Ishikawa (cell line): ENCODE measurements around the gene KCNN3.

Experiments used
- CEBPB ChIP-seq: IDR thresholded peaks from 2 replicates; pipeline ENCODE4 v1.6.1; 2012
- CREB1 ChIP-seq: IDR thresholded peaks from 2 replicates; pipeline ENCODE4 v1.6.1; 2012; ENCODE audit warnings: low read depth
- EGR1 ChIP-seq: IDR thresholded peaks from 2 replicates; pipeline ENCODE4 v1.6.1; 2012
- EP300 ChIP-seq: IDR thresholded peaks from 2 replicates; pipeline ENCODE4 v1.6.1; 2012; ENCODE audit warnings: borderline replicate concordance
- FOXM1 ChIP-seq: IDR thresholded peaks from 2 replicates; pipeline ENCODE4 v1.6.1; 2012; ENCODE audit warnings: low read depth, borderline replicate concordance
- MAX ChIP-seq: IDR thresholded peaks from 2 replicates; pipeline ENCODE4 v1.6.1; 2012
- NFIC ChIP-seq: IDR thresholded peaks from 2 replicates; pipeline ENCODE4 v1.6.1; 2012
- RAD21 ChIP-seq: IDR thresholded peaks from 2 replicates; pipeline ENCODE4 v1.6.1; 2012; ENCODE audit warnings: low read depth
- TAF1 ChIP-seq: IDR thresholded peaks from 2 replicates; pipeline ENCODE4 v1.6.1; 2012; ENCODE audit warnings: low read depth, mild to moderate bottlenecking
- TCF12 ChIP-seq: IDR thresholded peaks from 2 replicates; pipeline ENCODE4 v1.6.1; 2012; ENCODE audit warnings: low read depth
- TEAD4 ChIP-seq: IDR thresholded peaks from 2 replicates; pipeline ENCODE4 v1.6.1; 2012
- YY1 ChIP-seq: IDR thresholded peaks from 2 replicates; pipeline ENCODE4 v1.6.1; 2012; ENCODE audit warnings: low read depth
- ZBTB7A ChIP-seq: IDR thresholded peaks from 2 replicates; pipeline ENCODE4 v1.6.1; 2012; ENCODE audit warnings: low read depth
- TF ChIP-seq, protein P1 (sequence below): IDR thresholded peaks from 2 replicates; pipeline ENCODE4 v1.6.1; 2012
- TF ChIP-seq, protein P2 (sequence below): IDR thresholded peaks from 2 replicates; pipeline ENCODE4 v1.6.1; 2012; ENCODE audit warnings: low read depth, mild to moderate bottlenecking

Gene KCNN3

GRCh38 chr1:154822717-154823116, 47.4 kb downstream of the KCNN3 start:
- TF ChIP-seq, protein P1, sequence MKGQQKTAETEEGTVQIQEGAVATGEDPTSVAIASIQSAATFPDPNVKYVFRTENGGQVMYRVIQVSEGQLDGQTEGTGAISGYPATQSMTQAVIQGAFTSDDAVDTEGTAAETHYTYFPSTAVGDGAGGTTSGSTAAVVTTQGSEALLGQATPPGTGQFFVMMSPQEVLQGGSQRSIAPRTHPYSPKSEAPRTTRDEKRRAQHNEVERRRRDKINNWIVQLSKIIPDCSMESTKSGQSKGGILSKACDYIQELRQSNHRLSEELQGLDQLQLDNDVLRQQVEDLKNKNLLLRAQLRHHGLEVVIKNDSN: no peak
- TF ChIP-seq MAX: no peak
- no peak for TF ChIP-seq YY1
- no peak for TF ChIP-seq FOXM1
- TF ChIP-seq TAF1: no peak
- TF ChIP-seq EGR1: no peak
- no peak for TF ChIP-seq EP300
- TF ChIP-seq NFIC: no peak
- TF ChIP-seq, protein P2, sequence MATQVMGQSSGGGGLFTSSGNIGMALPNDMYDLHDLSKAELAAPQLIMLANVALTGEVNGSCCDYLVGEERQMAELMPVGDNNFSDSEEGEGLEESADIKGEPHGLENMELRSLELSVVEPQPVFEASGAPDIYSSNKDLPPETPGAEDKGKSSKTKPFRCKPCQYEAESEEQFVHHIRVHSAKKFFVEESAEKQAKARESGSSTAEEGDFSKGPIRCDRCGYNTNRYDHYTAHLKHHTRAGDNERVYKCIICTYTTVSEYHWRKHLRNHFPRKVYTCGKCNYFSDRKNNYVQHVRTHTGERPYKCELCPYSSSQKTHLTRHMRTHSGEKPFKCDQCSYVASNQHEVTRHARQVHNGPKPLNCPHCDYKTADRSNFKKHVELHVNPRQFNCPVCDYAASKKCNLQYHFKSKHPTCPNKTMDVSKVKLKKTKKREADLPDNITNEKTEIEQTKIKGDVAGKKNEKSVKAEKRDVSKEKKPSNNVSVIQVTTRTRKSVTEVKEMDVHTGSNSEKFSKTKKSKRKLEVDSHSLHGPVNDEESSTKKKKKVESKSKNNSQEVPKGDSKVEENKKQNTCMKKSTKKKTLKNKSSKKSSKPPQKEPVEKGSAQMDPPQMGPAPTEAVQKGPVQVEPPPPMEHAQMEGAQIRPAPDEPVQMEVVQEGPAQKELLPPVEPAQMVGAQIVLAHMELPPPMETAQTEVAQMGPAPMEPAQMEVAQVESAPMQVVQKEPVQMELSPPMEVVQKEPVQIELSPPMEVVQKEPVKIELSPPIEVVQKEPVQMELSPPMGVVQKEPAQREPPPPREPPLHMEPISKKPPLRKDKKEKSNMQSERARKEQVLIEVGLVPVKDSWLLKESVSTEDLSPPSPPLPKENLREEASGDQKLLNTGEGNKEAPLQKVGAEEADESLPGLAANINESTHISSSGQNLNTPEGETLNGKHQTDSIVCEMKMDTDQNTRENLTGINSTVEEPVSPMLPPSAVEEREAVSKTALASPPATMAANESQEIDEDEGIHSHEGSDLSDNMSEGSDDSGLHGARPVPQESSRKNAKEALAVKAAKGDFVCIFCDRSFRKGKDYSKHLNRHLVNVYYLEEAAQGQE: no peak
- no peak for TF ChIP-seq TEAD4
- TF ChIP-seq CEBPB: no peak
- no peak for TF ChIP-seq ZBTB7A
- no peak for TF ChIP-seq TCF12
- TF ChIP-seq RAD21: no peak
- no peak for TF ChIP-seq CREB1

DNA sequence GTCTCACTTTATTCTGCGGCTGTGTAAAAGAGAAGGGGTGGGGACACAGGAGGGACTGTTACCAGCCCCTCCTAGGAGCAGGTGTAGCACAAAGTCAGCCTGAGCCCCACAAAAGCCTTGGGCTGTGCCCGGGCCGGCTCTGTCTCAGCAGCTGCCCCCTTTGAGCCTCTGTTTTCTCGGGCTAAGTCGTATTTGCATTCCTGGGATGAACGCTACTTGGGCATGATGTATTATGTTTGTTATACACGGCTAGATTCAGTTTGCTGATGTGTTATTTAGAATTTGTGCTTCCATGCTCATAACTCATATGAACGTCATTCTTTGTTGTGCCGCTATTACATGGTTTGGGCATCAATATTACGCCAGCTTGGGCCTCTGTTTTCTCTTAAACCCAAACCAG, 47.8 kb downstream of the KCNN3 start:
- TF ChIP-seq CEBPB: no peak
- TF ChIP-seq, protein P2: no peak

- TF ChIP-seq CREB1 (no peak), EGR1 (no peak), MAX (no peak), TAF1 (no peak), YY1 (no peak), FOXM1 (no peak), ZBTB7A (no peak), CEBPB (no peak), TCF12 (no peak), TEAD4 (no peak), NFIC (no peak), EP300 (no peak), RAD21 (no peak)
- TF ChIP-seq, protein P2: no peak
- TF ChIP-seq, protein P1: no peak
These were observed 49.0 kb downstream of the KCNN3 start for GRCh38 chr1:154821083-154821482.

DNA sequence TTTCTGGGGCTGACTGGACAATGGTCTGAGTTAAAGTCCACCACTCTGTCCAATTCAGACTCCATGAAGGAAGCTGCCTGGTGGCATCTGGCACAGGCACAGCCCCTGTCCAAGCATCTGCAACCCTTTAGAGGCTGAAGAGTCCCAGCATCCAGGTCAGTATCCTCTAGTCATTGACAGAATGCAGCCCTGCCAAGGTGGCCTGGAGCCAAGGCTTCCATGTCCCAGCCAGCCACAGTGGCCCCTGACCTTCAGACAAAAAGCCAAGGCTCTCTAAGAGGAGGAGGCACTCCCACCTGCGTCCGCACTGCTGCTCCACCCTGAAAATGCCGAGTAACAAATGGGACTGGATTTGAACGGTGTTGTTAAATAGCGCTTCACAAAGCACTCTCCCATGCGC, 49.4 kb downstream of the KCNN3 start:
- TF ChIP-seq ZBTB7A (no peak), NFIC (no peak), TCF12 (no peak), TAF1 (no peak), YY1 (no peak), MAX (no peak), EGR1 (no peak)
